Gastroesophageal sphincter (tissue), 4 donors: ENCODE data around the gene RNF157. TPM values are rescaled to one million over a fixed set of nuclear protein-coding genes. Genes with fewer than 3 reads are reported as not detected.
"Not testable (repeated sequence)": the region's sequence is repeated elsewhere in the genome, so short reads cannot be mapped to it uniquely, and the experiment has no call there.

Experiments
- ATAC-seq: fragments of 150-250 bp; one replicate; pipeline ENCODE4 v1.9.1; 2016; ENCODE audit warnings: mild to moderate bottlenecking, moderate library complexity
- H3K27ac ChIP-seq, 4 donors: fragments of 200-600 bp; sonication (generic) in 3 of 4; 1 replicate in 3 of 4; 2 replicates in 1 of 4; pipeline ENCODE4 v1.5.1; 2016 to 2019
- H3K27me3 ChIP-seq: fragments of 200-600 bp; sonication (generic); one replicate; pipeline ENCODE4 v1.5.1; 2019
- H3K36me3 ChIP-seq, 2 donors: fragments of 200-600 bp; sonication (generic); one replicate each; pipeline ENCODE4 v1.5.1; 2019; ENCODE audit warnings: control low read depth in 1 of 2
- H3K4me1 ChIP-seq, 3 donors: fragments of 200-600 bp; sonication (generic); 1 replicate in 2 of 3; 2 replicates in 1 of 3; pipeline ENCODE4 v1.5.1; 2016 to 2019; ENCODE audit warnings: control low read depth in 2 of 3
- H3K4me3 ChIP-seq, 2 donors: fragments of 200-600 bp; sonication (generic); one replicate each; pipeline ENCODE4 v1.5.1; 2019; ENCODE audit warnings: mild to moderate bottlenecking in 1 of 2, moderate library complexity in 1 of 2
- H3K9me3 ChIP-seq, 3 donors: fragments of 200-600 bp; sonication (generic); one replicate each; pipeline ENCODE4 v1.5.1; 2017 to 2019; ENCODE audit warnings: control low read depth in 2 of 3
- CTCF ChIP-seq, 4 experiments: fragments of 200-600 bp in 2 of 4; fragments of 450-650 bp in 2 of 4; sonication (generic) in 1 of 4; IDR thresholded peaks; one replicate each; pipeline ENCODE4 v1.5.1; 2017 to 2019; ENCODE audit warnings: antibody characterized with exemption in 4 of 4, mild to moderate bottlenecking in 2 of 4, moderate library complexity in 2 of 4
- EP300 ChIP-seq: sonication (generic); formaldehyde crosslinking; IDR thresholded peaks from one replicate; pipeline ENCODE4 v1.6.1; 2017; ENCODE audit warnings: antibody characterized with exemption, mild to moderate bottlenecking
- POLR2A ChIP-seq, 2 donors: fragments of 450-650 bp; IDR thresholded peaks; one replicate each; pipeline ENCODE4 v1.6.1; 2017; ENCODE audit warnings: antibody characterized with exemption in 2 of 2, mild to moderate bottlenecking in 2 of 2, moderate library complexity in 1 of 2
- POLR2AphosphoS5 ChIP-seq: sonication (generic); formaldehyde crosslinking; IDR thresholded peaks from one replicate; pipeline ENCODE4 v1.6.1; 2017; ENCODE audit warnings: antibody characterized with exemption
- WGBS, 2 donors: methylation state at CpG; one replicate each; pipeline ENCODE4 v1.1.5; 2018; ENCODE audit warnings: low coverage in 1 of 2; 5-methylcytosine and 5-hydroxymethylcytosine counted together
- total RNA-seq, 4 donors: library from RNA; depleted of rRNA; stranded (reverse); fragments of >200 nt; gene quantifications; one replicate each; pipeline ENCODE4 v1.1.0, GENCODE V29; 2016

RNF157 gene
- total RNA-seq, 4 donors from 2014 or later: 2.5 to 8.1 (median 3.3) TPM

- 43 to 62% methylated on average over 2 to 6 of the region's 7 CpGs for WGBS, 2 donors
- ATAC-seq: peak; percentile 39
- Histone ChIP-seq H3K9me3 (no peaks in the 10 kb centered on the region), H3K36me3 (no peaks in the 10 kb centered on the region), H3K4me3 (no peak overlapping the region), H3K27me3 (peaks cover 90% of the 10 kb centered on the region), H3K27ac (no peak overlapping the region), H3K4me1 (peaks cover 0 to 5% (median 3%) of the 10 kb centered on the region in 3 donors)
- TF ChIP-seq POLR2AphosphoS5 (no peak), CTCF (IDR thresholded peaks at IDR 0.05) (no peak), EP300 (no peak), POLR2A (IDR thresholded peaks at IDR 0.05) (no peak)
Measured at GRCh38 chr17:76246080-76247066, 6.1 kb upstream of the RNF157 start.

- ATAC-seq, H3K9me3 ChIP-seq, H3K27ac ChIP-seq, H3K4me3 ChIP-seq, H3K36me3 ChIP-seq: not testable (repeated sequence)
- Histone ChIP-seq H3K27me3 (peaks cover 86% of the 10 kb centered on the region), H3K4me1 (peaks cover 0 to 16% (median 8%) of the 10 kb centered on the region in 3 donors)
- 97% methylated on average over 5 of the region's 8 CpGs; no CpG with 5 or more reads in 1 of the 2 donors for WGBS, 2 donors
Measured at GRCh38 chr17:76244721-76245120, 4.4 kb upstream of the RNF157 start.

- Histone ChIP-seq H3K4me3 (no peak overlapping the region), H3K27ac (no peak overlapping the region), H3K9me3 (no peaks in the 10 kb centered on the region), H3K27me3 (peaks cover 84% of the 10 kb centered on the region), H3K4me1 (peaks cover 0 to 22% (median 11%) of the 10 kb centered on the region in 3 donors), H3K36me3 (no peaks in the 10 kb centered on the region)
- WGBS, 2 donors: 74 to 76% methylated on average over 8 to 11 of the region's 12 CpGs
- ATAC-seq: no peak
- TF ChIP-seq POLR2A (IDR thresholded peaks at IDR 0.05) (no peak), CTCF (IDR thresholded peaks at IDR 0.05) (no peak), POLR2AphosphoS5 (no peak), EP300 (no peak)
Measured at GRCh38 chr17:76243826-76244679, 3.8 kb upstream of the RNF157 start.

GRCh38 chr17:76241691-76242255, 1.5 kb upstream of the RNF157 start:
- no peak for ATAC-seq
- peak overlapping the region in 1 of 2 donors; percentile 64 for H3K4me3 ChIP-seq
- WGBS, 2 donors: 84 to 90% methylated on average over 3 to 7 of the region's 15 CpGs
- peaks cover 0 to 22% (median 11%) of the 10 kb centered on the region in 3 donors for H3K4me1 ChIP-seq
- peak overlapping the region in 1 of 4 donors; percentile 70 for H3K27ac ChIP-seq
- TF ChIP-seq POLR2AphosphoS5 (no peak), EP300 (no peak), POLR2A (IDR thresholded peaks at IDR 0.05) (no peak), CTCF (IDR thresholded peaks at IDR 0.05) (no peak)
- peaks cover 74% of the 10 kb centered on the region for H3K27me3 ChIP-seq
- H3K9me3 ChIP-seq: no peaks in the 10 kb centered on the region
- no peaks in the 10 kb centered on the region for H3K36me3 ChIP-seq

GRCh38 chr17:76241204-76241538, 878 bp upstream of the RNF157 start:
- peak overlapping the region; percentile 28 to 64 for H3K4me3 ChIP-seq
- 6 to 15% methylated on average over 12 of the region's 12 CpGs for WGBS, 2 donors
- no peaks in the 10 kb centered on the region for H3K36me3 ChIP-seq
- peaks cover 68% of the 10 kb centered on the region for H3K27me3 ChIP-seq
- ATAC-seq: peak; percentile 12
- peak overlapping the region in 3 of 4 donors; percentile 49 to 70 (median 59) for H3K27ac ChIP-seq
- no peaks in the 10 kb centered on the region for H3K9me3 ChIP-seq
- peaks cover 0 to 22% (median 11%) of the 10 kb centered on the region in 3 donors for H3K4me1 ChIP-seq
- TF ChIP-seq EP300 (no peak), CTCF (IDR thresholded peaks at IDR 0.05) (no peak), POLR2AphosphoS5 (no peak), POLR2A (IDR thresholded peaks at IDR 0.05) (no peak)
